ENCODE results near the gene DPP10.
"Not testable (repeated sequence)": the region's sequence is repeated elsewhere in the genome, so short reads cannot be mapped to it uniquely, and the experiment has no call there.

Gene DPP10

DNA sequence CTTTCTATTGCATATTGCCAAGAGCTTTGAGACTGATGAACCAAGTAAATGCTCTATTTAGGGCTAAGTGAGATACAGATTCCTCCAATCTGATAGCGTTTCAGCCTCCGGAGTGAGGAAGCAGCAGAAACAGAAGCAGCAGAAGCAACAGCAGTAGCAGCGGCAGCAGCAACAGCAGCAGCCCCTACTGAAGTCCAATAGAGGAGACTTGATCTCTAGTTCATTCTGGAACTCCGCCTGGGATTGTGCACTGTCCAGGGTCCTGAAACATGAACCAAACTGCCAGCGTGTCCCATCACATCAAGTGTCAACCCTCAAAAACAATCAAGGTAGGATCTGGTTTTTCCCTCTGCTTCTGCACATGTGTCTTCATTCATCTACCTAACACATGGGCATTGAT lies at the start of gene DPP10:
DPP10 (plus strand) TSS at position 132 of the 400 bp plus-strand sequence.
- DNase-seq (ENCODE audit: low read depth, low spot score) = no peak

DNA sequence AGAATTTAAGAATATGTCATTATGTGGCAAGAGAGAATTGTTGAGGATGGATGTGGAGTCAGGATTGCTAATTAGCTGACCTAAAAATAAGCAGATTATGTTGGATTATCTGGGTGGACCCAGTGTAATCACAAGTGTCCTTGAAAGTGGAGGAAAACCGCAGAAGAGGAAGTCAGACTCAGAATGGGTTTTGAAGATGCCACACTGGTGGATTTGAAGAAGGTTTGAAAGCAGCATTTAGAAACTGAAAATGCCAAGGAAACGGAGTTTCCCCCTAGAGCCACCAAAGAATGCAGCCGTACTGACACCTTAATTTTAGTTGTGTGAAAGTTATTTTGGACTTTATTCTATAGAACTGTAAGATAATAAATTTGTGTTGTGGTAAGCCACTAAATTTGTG lies 41.6 kb upstream of the DPP10 start:
- no peak for DNase-seq (ENCODE audit: low read depth, low spot score)

DNA sequence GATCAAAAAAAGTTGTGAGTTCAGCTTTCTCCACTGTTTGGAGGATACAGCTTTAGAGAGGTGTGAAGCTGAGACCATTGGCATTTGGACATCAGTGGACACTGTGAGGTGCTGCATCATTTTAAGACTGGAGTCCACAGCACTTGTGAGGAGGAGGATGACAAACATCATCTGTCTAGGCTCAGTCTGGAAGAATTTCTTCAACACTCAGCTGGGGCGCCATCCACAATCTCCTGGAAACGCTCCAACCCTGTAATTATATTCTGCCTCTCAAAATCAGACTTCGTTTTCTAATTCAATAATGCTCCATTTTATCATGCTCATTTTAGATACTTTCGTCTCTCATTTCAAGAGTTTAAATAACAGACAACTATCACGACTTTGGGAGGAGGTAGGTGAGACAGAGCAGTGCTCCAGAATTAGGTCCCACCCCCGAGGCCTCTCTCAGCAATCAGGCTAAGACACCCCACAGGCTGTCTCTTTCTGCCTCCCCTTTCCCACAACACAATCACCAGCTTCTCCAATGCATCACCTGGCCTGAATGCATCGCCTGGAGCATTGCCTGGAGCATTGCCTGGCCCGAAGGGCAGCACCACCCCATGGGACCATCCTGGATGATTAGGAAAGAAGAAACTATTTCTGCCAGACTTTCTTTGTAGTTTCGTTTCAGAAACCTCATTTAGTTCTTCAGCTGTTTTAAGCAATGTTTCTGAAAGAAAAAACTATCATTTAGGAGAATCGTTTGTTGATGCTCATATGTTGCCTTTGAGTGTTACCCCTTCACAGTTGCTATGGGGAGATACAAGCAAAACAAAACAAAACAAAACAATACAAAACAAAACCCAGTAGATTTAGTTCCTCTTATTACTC lies 37.0 kb upstream of the DPP10 start:
- no peak for DNase-seq (ENCODE audit: low read depth, low spot score)

DNA sequence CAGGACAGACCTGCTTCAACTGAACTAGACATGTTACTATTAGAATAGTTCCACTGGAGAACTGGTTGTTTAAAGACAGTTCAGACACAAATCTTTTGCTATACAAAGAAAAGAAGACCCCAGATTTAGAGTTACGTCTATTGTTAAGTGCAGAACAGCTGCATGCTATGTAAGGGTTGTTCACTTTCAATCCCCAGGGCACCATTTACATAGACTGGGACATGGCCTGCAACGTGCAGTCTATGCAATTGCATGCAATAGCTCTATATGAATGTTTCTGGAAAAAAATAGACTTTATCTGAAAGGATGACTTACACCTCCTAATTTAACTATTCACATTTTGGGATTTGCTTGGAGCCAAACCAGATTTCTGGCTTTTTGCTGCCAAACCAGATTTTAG lies 36.1 kb upstream of the DPP10 start:
- DNase-seq (ENCODE audit: low read depth, low spot score) = no peak

DNA sequence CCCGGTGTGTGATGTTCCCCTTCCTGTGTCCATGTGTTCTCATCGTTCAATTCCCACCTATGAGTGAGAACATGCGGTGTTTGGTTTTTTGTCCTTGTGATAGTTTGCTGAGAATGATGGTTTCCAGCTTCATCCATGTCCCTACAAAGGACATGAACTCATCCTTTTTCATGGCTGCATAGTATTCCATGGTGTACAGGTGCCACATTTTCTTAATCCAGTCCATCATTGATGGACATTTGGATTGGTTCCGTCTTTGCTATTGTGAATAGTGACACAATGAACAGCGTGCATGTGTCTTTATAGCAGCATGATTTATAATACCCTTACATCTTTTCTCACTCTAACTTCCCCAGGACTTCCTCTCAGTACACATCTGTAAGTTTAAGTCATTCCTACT lies 35.1 kb upstream of the DPP10 start:
- DNase-seq (ENCODE audit: low read depth, low spot score) = not testable (repeated sequence)

DNA sequence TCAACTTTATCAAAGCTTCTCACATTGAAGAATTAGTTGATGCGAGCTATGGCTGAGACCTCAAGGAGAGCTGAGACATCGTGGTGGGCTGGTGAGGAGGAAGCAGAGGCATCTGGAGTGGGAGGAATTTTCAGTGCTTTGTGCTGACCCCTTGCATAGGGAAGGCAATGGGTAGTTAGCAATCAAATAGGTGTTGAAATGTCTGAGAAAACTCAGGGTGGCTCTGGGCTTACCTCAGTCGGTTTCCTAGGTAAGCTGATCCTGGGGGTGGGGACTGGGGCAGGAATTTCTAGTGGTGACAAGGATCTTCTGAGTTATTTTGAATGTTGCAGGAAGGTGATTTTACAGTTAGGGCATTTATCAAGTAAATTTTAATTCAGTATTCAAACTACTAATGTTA lies 20.7 kb upstream of the DPP10 start:
- no peak for DNase-seq (ENCODE audit: low read depth, low spot score)

DNA sequence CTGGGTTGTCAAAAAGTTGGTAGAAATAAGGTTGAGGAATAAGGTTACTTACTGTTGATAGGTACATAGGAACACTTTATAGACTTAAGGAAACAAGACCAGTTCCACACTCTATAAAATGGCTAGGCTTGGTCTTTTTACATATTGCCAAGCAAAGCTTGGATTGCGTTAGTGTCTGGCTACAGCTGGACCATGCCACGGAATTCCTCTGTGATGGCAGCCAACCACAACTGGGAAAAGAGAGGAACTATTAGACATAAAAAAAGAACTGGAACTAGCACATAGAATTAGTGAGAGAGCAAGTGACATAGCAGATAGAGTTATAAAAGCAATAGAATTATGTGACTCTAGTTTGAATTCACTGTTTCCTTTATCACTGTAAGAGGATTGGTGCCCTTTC lies 17.7 kb upstream of the DPP10 start:
- DNase-seq (ENCODE audit: low read depth, low spot score) = no peak

DNA sequence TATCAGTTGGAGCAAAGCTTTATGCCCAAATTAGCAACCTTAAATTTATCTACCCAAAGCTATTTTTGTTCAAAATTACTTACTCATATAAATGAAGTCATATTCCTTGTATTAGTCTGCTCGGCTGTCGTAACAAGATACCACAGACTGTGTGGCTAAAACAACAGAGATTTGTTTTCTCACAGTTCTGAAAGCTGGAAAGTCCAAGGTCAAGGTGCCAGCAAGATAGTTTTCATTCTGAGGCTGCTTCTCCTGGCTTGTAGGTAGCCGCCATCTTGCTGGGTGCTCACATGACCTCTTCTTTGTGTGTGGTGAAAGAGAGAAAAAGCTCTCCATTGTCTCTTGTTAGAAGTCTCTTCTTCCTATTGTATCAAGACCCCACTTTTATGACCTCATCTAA lies 15.7 kb upstream of the DPP10 start:
- no peak for DNase-seq (ENCODE audit: low read depth, low spot score)

DNA sequence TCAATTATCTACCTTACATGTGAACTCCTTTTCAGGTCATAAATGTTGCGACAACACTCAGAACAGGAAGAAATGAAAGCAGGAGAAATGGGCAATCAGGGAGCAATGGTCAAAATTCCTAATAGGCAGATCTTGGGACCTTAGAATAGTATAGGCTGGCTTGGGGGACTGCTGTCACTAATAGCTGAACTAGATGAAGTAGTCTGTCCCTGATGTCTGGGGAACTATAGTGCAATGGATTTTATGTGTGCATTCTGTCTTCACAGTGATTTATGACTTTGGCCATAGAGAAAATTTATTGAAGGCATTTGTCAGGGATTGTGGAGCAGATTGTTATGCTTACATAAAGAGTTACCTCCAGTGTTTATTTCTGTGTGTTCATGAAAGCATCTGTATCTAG lies 6.1 kb upstream of the DPP10 start:
- DNase-seq (ENCODE audit: low read depth, low spot score) = no peak

DNA sequence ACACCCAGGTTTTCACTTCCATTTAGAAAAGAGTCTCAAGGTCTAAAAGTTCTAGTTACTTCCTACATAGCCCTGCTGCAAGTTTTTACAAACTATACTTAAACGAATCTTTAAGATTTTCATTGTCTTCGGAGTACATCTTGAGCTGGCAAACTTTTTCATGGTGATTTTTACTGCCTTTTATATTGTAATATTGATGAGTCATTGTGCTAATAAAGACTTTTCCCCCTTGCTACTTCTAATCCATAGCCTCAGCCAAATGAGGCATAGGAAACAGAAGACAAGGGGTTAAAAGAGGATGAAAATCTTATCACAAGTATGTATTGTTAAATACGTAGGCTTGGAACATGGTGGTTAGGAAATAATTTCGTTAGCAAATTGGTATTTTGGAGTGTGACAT lies 4.1 kb downstream of the DPP10 start:
- no peak for DNase-seq (ENCODE audit: low read depth, low spot score)

DNA sequence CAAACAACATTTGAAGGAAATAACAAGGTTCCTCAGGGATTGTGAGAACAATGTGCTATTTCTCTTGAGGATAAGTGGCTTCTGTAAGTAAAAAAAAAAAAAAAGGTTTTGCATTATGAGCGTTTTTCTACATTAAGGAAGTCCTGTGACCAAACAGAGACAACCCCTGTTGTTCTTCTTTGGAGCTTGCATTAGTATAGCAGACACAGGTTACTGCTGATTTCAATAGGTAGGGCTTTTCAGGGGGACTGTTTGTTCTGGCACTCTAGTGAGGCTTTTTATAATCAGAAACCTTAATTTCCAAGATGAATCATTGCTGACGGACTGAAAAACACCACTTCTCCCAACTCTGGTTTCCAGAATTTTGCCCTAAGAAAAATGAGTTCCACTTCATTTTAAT lies 8.2 kb downstream of the DPP10 start:
- no peak for DNase-seq (ENCODE audit: low read depth, low spot score)

DNA sequence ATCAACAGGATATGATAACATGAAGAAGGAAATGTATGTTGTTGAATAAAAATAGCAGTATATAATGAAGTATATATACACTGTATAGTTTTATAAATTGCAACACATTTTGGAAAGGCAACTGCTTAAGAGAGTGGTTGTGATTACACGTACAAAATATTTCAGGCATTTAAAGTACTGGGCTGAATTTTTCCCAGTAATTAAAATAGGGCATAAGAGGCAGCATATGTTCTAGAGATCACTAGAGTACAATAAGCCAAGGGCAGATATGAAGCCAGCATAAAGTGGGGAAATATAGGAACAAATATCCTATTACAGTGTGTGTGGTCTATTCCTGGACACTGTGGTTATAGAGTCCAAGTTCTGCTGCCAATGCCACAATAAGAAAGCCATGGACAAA lies 14.1 kb downstream of the DPP10 start:
- DNase-seq (ENCODE audit: low read depth, low spot score) = no peak

DNA sequence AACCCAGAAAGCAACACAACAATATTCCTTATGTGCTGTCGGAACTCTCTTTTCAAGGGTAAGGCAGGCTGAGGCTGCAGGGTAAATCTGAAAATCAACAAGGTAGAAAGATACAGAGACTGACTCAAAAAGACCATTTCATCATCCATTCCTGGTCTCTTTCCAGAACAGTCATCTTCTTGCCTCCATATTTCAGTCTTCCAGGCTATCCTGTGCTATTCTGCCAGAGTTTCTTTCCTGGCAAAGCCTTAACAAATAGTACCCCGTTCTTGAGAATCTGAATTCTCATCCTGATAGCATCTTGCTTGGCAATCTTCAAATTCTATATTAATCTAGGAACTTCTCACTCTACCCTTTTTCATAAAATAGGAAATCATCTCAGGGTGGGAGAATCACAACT lies 15.5 kb downstream of the DPP10 start:
- no peak for DNase-seq (ENCODE audit: low read depth, low spot score)

DNA sequence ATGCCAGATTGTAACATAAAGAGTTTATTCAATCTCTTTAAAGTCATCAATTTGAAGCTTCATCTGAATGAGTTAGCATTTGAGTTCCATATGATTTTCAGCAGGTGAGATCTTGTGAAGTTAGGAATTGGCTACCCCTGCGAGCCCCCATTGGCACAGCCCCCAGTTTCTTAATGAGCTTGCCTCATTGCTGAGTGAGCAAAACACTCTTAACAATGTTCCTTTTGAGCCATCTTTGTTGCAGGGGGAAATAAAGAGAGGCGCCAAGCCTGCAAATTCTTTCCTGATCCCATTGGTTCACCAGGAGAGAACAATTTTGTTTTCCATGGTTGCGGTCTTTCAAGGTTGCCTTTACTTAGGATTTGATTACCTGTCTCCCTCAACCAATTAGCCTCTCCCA lies 18.7 kb downstream of the DPP10 start:
- no peak for DNase-seq (ENCODE audit: low read depth, low spot score)

DNA sequence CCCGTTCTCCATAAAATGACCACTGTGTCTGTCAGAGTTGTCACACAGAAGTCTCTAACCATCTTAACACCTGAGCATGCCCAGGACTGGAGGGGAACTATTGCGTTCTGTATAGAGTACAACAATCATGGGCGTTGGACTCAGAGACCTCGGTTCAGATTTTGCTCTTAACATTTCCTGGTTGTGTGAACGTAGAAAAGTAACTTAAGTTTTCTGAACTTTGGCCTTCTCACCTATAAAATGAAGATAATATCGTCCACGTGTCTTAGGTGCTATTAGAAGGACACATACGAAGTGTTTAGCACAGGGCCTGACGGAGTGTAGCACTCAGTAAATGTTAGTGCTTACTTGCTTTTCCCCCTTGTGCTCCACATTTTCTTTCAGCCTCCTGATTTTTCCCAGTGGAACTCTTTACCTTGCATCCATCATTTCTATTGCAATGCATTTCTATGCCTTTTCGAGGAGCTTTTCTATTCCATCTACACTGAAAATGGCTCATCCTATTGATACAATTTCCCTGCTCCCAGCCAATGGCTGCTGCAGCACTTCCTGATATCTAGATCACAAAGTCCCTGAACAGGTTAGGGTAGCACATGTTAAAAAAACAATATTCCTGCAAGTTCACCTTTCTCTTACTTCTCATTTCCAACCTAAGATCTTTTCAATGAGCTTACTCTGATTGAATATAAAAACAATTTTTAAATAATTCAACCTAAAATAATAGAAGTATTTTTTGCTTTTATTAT lies 22.7 kb downstream of the DPP10 start:
- DNase-seq (ENCODE audit: low read depth, low spot score) = no peak

DNA sequence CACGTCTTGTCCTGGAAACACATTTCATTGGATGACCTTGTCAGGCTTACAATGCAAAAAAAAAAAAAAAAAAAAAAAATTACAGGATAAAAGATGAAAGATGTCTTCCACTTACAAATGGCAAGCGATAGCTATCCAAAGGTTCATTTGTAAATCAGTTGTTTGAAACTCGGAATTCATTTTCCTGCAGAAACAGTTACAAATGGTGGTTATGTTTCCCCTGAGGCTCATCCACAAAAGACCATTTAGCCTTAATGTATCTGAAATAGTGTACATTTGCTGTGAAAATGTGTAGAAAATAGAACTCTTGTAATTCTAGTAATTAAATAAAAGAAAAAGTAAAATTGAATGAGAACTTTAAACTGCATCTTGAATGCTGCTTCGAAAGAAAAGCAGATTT lies 25.9 kb downstream of the DPP10 start:
- DNase-seq (ENCODE audit: low read depth, low spot score) = no peak

DNA sequence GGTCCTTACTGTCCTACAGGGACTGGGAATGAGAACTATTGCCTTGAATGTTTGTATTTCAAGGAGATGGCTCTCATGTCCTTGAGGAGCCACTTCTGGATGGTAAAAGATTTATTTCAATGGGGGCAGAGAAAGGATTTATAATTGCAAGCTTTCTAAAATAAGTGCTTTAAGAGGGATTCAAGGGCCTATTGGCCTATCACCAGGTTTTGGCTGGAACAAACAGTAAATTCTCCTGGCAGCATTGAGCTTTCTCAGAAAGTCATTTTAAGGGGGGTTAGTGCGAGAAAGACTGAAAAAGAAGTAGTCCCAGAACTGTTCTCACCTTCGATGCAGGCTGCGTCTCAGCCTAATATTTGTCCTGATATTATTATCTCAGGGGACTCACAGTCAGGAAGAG lies 29.8 kb downstream of the DPP10 start:
- no peak for DNase-seq (ENCODE audit: low read depth, low spot score)

DNA sequence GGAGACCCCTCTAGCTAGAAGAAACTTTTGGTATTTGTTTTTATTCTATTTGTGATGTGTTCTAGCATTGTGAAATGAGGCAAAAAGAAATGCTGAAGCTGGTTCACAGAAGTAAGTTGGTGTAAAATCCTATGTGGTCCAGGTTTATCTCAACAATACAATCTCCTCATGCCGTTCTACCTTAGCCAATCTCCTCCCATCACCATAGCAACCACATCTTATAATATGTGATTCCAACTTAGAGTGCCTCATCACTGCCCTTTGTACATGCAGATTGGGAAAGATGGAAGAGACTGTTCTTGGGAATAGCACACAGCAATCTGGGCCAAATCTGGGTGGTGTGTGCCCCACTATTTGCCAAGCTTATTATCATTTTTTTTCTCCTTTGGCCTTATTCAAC lies 30.3 kb downstream of the DPP10 start:
- no peak for DNase-seq (ENCODE audit: low read depth, low spot score)

DNA sequence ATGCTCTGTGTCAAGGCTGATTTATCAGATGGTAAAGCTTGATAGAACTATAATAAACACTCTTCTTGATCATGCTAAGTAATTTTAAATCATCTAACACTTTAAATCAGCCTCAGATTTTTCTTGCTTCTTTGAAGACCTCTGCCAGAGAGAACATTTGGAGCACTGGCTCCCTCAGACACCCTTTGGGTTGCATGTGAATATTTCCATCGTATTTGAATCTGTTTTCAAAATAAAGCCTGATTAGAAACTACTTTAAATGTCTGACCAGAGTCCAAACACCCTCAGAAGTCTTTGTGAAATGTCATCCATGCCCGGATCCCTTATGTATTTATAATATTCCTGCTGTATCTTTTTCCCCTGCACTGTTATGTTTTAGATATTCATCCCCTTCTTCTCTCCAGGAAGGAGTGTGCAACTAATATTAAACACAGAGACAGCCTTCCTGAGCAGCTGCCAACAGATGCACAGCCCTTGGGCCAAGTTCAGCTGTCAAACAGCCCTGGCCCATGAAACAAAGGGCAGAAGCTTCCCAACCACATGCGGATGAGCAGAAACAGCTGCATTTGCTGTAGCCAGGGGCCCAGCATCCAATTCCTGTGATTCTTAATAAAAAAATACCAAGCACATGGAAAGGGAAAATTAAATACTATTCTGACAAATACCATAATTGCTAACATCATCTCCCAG lies 46.5 kb downstream of the DPP10 start:
- DNase-seq (ENCODE audit: low read depth, low spot score) = no peak

DNA sequence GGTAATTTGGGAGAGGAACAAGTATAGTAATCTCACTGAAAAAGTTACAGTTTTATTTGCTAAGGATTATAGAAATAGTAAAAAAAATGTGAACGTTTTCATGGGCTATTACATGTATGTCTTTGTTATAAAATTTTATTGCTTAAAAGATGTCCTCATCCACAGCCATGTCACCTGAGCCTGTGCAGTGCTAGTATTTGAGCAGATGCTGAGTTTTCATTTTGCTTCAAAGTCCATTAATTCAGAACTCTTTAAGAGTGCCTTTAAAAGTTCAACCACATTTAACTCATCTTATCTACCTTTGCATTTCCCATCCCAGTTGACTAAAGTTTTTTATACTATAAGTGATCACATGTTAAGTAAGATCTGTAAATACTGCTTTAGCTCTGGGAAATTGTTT lies 52.6 kb downstream of the DPP10 start:
- DNase-seq (ENCODE audit: low read depth, low spot score) = no peak

DNA sequence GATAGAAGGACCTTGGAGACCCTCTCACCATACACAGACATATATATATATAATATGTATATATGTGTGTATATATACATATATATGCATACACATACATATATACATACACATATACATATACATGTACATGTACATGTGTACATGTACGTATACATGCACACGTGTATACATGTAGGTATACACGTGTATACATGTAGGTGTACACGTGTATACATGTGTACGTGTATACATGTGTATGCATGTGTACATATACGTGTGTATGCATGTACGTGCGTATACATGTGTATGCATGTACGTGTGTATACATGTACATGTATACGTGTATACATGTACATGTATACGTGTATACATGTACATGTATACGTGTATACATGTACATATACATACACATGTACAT lies 54.5 kb downstream of the DPP10 start:
- no peak for DNase-seq (ENCODE audit: low read depth, low spot score)

DNA sequence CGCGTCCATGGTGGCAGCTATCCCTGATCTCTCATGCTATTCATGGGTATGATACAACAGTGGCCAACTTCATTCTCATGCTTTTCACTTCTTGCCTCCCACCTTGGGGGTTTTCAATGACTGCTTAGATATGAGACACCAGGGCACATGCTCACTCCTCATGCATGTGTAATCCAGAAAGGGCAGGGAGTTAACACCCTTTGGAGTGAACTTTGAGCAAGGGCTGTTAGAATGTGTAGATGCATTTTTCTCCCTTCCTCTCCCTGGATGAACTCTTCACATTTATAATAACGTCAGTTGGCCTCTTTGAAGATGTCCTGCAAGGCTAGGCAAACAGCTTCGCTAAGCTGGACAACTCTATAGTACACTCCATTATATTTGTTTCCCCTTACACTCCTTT lies 56.7 kb downstream of the DPP10 start:
- no peak for DNase-seq (ENCODE audit: low read depth, low spot score)

DNA sequence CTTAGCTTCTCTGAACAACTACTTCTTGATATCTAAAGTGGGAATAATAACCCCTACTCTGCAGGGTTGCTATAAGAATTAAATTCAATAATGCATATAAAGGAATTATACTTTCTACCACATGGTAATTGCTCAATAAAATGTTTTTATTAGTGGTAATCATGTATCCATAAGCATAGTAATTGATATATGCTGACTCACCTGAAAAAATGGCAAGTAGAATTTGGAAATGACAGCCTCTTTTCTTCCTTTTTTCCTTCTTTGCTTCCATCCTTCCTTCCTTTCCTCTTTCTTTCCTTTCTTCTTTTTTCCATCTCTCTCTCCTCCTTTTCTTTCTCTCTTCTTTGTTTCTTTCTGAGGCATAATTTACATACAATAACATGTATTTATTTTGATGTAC lies 65.3 kb downstream of the DPP10 start:
- no peak for DNase-seq (ENCODE audit: low read depth, low spot score)
